Transverse colon (tissue), 4 donors: ENCODE measurements around the gene SAXO1. TPM values are rescaled to one million over a fixed set of nuclear protein-coding genes. Genes with fewer than 3 reads are reported as not detected.

ENCODE experiments used
- DNase-seq: peaks from one replicate; pipeline ENCODE4 v3.0.0-alpha.2; 2019
- H3K27ac ChIP-seq, 4 donors: fragments of 200-600 bp; sonication (generic); 2 replicates each; pipeline ENCODE4 v1.5.1; 2016 to 2018; ENCODE audit warnings: inconsistent platforms in 4 of 4
- H3K27me3 ChIP-seq: fragments of 200-600 bp; sonication (generic); 2 replicates; pipeline ENCODE4 v1.5.1; 2017; ENCODE audit warnings: inconsistent platforms
- H3K36me3 ChIP-seq, 4 donors: fragments of 200-600 bp; sonication (generic); 2 replicates each; pipeline ENCODE4 v1.5.1; 2017 to 2019; ENCODE audit warnings: inconsistent platforms in 4 of 4
- H3K4me1 ChIP-seq, 4 donors: fragments of 200-600 bp; sonication (generic); 2 replicates each; pipeline ENCODE4 v1.5.1; 2017 to 2020; ENCODE audit warnings: inconsistent platforms in 4 of 4
- H3K4me3 ChIP-seq, 4 donors: fragments of 200-600 bp; sonication (generic); 1 replicate in 1 of 4; 2 replicates in 3 of 4; pipeline versions ENCODE4 v1.5.1 to v1.6.1; 2017 to 2019; ENCODE audit warnings: inconsistent platforms in 4 of 4
- H3K9me3 ChIP-seq, 2 donors: fragments of 200-600 bp; sonication (generic); 2 replicates each; pipeline ENCODE4 v1.5.1; 2017 to 2019; ENCODE audit warnings: inconsistent platforms in 2 of 2
- CTCF ChIP-seq, 5 experiments: fragments of 200-600 bp in 3 of 5; fragments of 450-650 bp in 2 of 5; sonication (generic) in 3 of 5; IDR thresholded peaks; 1 replicate in 2 of 5; 2 replicates in 3 of 5; pipeline ENCODE4 v1.5.1; 2016 to 2017; ENCODE audit warnings: antibody characterized with exemption in 5 of 5, inconsistent platforms in 3 of 5, mild to moderate bottlenecking in 2 of 5, moderate library complexity in 1 of 5
- EP300 ChIP-seq: sonication (generic); formaldehyde crosslinking; IDR thresholded peaks from one replicate; pipeline ENCODE4 v1.6.1; 2017; ENCODE audit warnings: antibody characterized with exemption, low read depth
- POLR2A ChIP-seq: fragments of 450-650 bp; IDR thresholded peaks from one replicate; pipeline ENCODE4 v1.6.1; 2016; ENCODE audit warnings: antibody characterized with exemption, mild to moderate bottlenecking, moderate library complexity
- POLR2AphosphoS5 ChIP-seq, 3 donors: sonication (generic); formaldehyde crosslinking; IDR thresholded peaks; one replicate each; pipeline ENCODE4 v1.6.1; 2016; ENCODE audit warnings: antibody characterized with exemption in 3 of 3
- WGBS, 2 donors: methylation state at CpG; one replicate each; pipeline ENCODE4 v1.1.5; 2018; ENCODE audit warnings: low coverage in 1 of 2; 5-methylcytosine and 5-hydroxymethylcytosine counted together
- in situ Hi-C, 4 donors: fragments of 200-750 bp; cut with MboI; loops; one replicate each; pipeline versions ENCODE4 v1.15.0 to v1.15.1; 2017; ENCODE audit warnings: low sequenced_read_pairs in 3 of 4, low pct_ligation_motif_present in 1 of 4, low pct_unique_long_range_greater_than_20kb in 1 of 4
- intact Hi-C: fragments of 100-400 bp; cut with DNase I; formaldehyde crosslinking; loops from one replicate; pipeline ENCODE4 v1.15.1; 2023; ENCODE audit warnings: low total_unique reads
- total RNA-seq, 4 donors: library from RNA; depleted of rRNA; stranded (reverse); fragments of >200 nt; gene quantifications; one replicate each; pipeline ENCODE4 v1.1.0, GENCODE V29; 2016

Gene SAXO1
- total RNA-seq, 4 donors from 2014 or later, result 0.41 TPM; not detected in 3

- H3K27me3 ChIP-seq, result no peaks in the 10 kb centered on the region
- no peaks in the 10 kb centered on the region for H3K9me3 ChIP-seq
- TF ChIP-seq POLR2A (no peak), POLR2AphosphoS5 (IDR thresholded peaks at IDR 0.05) (no peak), CTCF (IDR thresholded peaks at IDR 0.05) (no peak), EP300 (no peak)
- intact Hi-C loops (no loop called here), in situ Hi-C loops (no loop called here)
- H3K36me3 ChIP-seq, result no peaks in the 10 kb centered on the region
- no peak for DNase-seq
- H3K4me3 ChIP-seq, result no peak overlapping the region
- H3K4me1 ChIP-seq, result no peaks in the 10 kb centered on the region
- H3K27ac ChIP-seq, result no peak overlapping the region
Measured at GRCh38 chr9:18985996-18986395, 47.0 kb downstream of the SAXO1 start.

DNA sequence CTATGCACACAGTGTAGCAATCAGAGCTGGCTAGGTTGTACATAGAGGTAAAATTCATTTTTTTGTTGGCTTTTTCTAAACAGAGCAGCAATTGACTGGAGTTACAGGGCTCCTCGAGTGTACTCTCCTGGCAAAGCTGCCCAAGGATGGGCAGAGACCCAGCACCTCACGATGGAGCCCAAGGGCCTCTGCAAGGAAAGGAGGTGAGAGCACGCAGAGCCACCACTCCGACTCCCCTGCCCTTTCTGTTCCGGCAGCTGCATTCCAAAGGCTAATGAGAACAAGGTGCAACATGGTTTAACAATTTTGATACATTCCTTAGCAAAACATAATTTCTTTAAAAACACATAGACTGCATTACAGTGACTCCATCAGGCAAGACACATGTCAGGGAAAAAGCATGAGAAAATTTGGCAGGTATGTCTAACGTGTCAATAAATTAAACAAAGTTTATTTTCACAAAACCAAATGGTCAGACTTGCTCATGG, 47.5 kb downstream of the SAXO1 start:
- Histone ChIP-seq H3K36me3 (no peaks in the 10 kb centered on the region), H3K27ac (no peak overlapping the region), H3K27me3 (no peaks in the 10 kb centered on the region), H3K4me1 (no peaks in the 10 kb centered on the region), H3K4me3 (no peak overlapping the region), H3K9me3 (no peaks in the 10 kb centered on the region)
- DNase-seq, result no peak
- intact Hi-C loops, result no loop called here
- 78 to 100% methylated on average over 3 to 6 of the region's 6 CpGs for WGBS, 2 donors
- TF ChIP-seq EP300 (no peak), POLR2AphosphoS5 (IDR thresholded peaks at IDR 0.05) (no peak), CTCF (IDR thresholded peaks at IDR 0.05) (no peak), POLR2A (no peak)
- in situ Hi-C loops, result no loop called here

DNA sequence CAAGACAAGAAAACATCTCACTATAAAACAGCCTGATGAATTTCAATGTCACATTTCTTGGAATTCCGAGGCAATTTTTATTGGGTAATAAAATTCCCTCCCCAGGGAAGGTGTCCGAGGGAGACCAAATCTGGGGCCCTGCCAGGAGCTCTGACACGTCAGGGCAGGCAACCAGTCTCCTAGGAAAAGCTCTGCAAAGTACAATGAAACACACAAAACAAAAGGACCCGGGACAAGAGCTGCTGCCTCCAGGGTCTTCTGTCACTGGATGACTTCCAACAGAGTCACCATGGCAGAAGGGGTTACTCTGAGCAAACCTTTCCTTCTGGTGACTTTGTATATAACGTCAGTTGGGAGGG, 50.8 kb downstream of the SAXO1 start:
- in situ Hi-C loops (no loop called here), intact Hi-C loops (no loop called here)
- H3K4me1 ChIP-seq, result peaks cover 0 to 5% (median 0%) of the 10 kb centered on the region in 4 donors
- H3K27me3 ChIP-seq, result no peaks in the 10 kb centered on the region
- whole genome bisulfite sequencing, 2 donors, result 33 to 57% methylated on average over 1 to 5 of the region's 5 CpGs
- no peaks in the 10 kb centered on the region for H3K36me3 ChIP-seq
- no peak for TF ChIP-seq POLR2AphosphoS5 (IDR thresholded peaks at IDR 0.05)
- no peak for TF ChIP-seq EP300
- TF ChIP-seq POLR2A, result no peak
- no peak for TF ChIP-seq CTCF (IDR thresholded peaks at IDR 0.05)
- DNase-seq, result no peak
- no peak overlapping the region for H3K27ac ChIP-seq
- H3K4me3 ChIP-seq, result no peak overlapping the region
- no peaks in the 10 kb centered on the region for H3K9me3 ChIP-seq

GRCh38 chr9:18981476-18982261, 51.3 kb downstream of the SAXO1 start:
- Histone ChIP-seq H3K36me3 (no peaks in the 10 kb centered on the region), H3K9me3 (no peaks in the 10 kb centered on the region), H3K4me3 (no peak overlapping the region), H3K27me3 (no peaks in the 10 kb centered on the region), H3K4me1 (peaks cover 0 to 8% (median under 1%) of the 10 kb centered on the region in 4 donors), H3K27ac (no peak overlapping the region)
- WGBS, 2 donors, result 80 to 90% methylated on average over 2 to 4 of the region's 4 CpGs
- in situ Hi-C loops, result no loop called here
- no peak for DNase-seq
- no peak for TF ChIP-seq POLR2A
- no peak for TF ChIP-seq EP300
- TF ChIP-seq POLR2AphosphoS5 (IDR thresholded peaks at IDR 0.05), result no peak
- no peak for TF ChIP-seq CTCF (IDR thresholded peaks at IDR 0.05)
- intact Hi-C loops, result no loop called here
